H1 (cell line): ENCODE data around the gene CDK8. TPM values are rescaled to one million over a fixed set of nuclear protein-coding genes. Genes with fewer than 3 reads are reported as not detected.

ENCODE experiments used
- CTCF ChIA-PET: fragments of 300-600 bp; sonication (Branson Sonifier 250); formaldehyde crosslinking; loops from one replicate; lab custom pipeline; 2021; ENCODE audit not compliant: partially characterized antibody; lab: Charles Lee
- POLR2A ChIA-PET: fragments of 300-600 bp; sonication (Branson Sonifier 250); formaldehyde crosslinking; loops from one replicate; lab custom pipeline; 2021; ENCODE audit warnings: inconsistent platforms; ENCODE audit not compliant: partially characterized antibody; lab: Charles Lee
- DNase-seq, 2 experiments: peaks; one replicate each; pipeline versions ENCODE4 v3.0.0 to v3.0.0-alpha.2; 2010 to 2022; ENCODE audit warnings: low spot score in 2 of 2, low read depth in 1 of 2, mixed read lengths in 1 of 2
- FAIRE-seq: peaks from 2 replicates; lab custom pipeline; 2011; peaks lifted over from hg19 to GRCh38; lab: Jason Lieb, UNC
- H2AFZ ChIP-seq: 2 replicates; pipeline ENCODE4 v1.8.1; 2012; ENCODE audit warnings: low read length, inconsistent platforms
- H2AK5ac ChIP-seq: 2 replicates; pipeline ENCODE4 v1.6.1; 2013; ENCODE audit warnings: low read depth, low read length
- H2BK120ac ChIP-seq: replicated peaks from 2 replicates; pipeline ENCODE3; 2013; ENCODE audit warnings: low read depth, low read length, inconsistent platforms
- H2BK12ac ChIP-seq: 2 replicates; pipeline ENCODE4 v1.6.1; 2013; ENCODE audit warnings: low read depth, low read length
- H2BK15ac ChIP-seq: 2 replicates; pipeline ENCODE4 v1.6.1; 2013; ENCODE audit warnings: low read length
- H2BK20ac ChIP-seq: 2 replicates; pipeline ENCODE4 v1.6.1; 2013; ENCODE audit warnings: low read length
- H2BK5ac ChIP-seq: 2 replicates; pipeline ENCODE4 v1.6.1; 2013; ENCODE audit warnings: low read depth, low read length
- H3K14ac ChIP-seq: 2 replicates; pipeline ENCODE4 v1.6.1; 2013; ENCODE audit warnings: inconsistent platforms; ENCODE audit not compliant: insufficient read length
- H3K18ac ChIP-seq: 2 replicates; pipeline ENCODE4 v1.6.1; 2013; ENCODE audit warnings: low read length; ENCODE audit errors: extremely low read depth
- H3K23ac ChIP-seq: 2 replicates; pipeline ENCODE4 v1.6.1; 2013; ENCODE audit warnings: inconsistent platforms; ENCODE audit not compliant: insufficient read length
- H3K23me2 ChIP-seq: 2 replicates; pipeline ENCODE4 v1.6.1; 2013; ENCODE audit warnings: low read depth, low read length
- H3K27ac ChIP-seq: 2 replicates; pipeline ENCODE4 v1.6.1; 2011; ENCODE audit warnings: low read depth, low read length, inconsistent platforms
- H3K27me3 ChIP-seq, 4 experiments: replicated peaks in 1 of 4; 1 replicate in 1 of 4; 2 replicates in 3 of 4; pipeline versions ENCODE4 v1.6.1 to v1.8.1; 2011 to 2013; ENCODE audit warnings: low read length in 3 of 4, mild to moderate bottlenecking in 3 of 4, inconsistent platforms in 2 of 4, mixed read lengths in 2 of 4, moderate library complexity in 1 of 4; ENCODE audit not compliant: control insufficient read depth in 3 of 4, insufficient read depth in 3 of 4; ENCODE audit errors: extremely low read depth in 1 of 4
- H3K36me3 ChIP-seq, 4 experiments: 2 replicates each; pipeline versions ENCODE4 v1.6.1 to v1.8.1; 2011 to 2013; ENCODE audit warnings: mild to moderate bottlenecking in 4 of 4, low read length in 3 of 4, moderate library complexity in 2 of 4, control low read depth in 1 of 4, inconsistent platforms in 1 of 4; ENCODE audit not compliant: insufficient read depth in 4 of 4, control insufficient read depth in 2 of 4
- H3K4ac ChIP-seq: replicated peaks from 2 replicates; pipeline ENCODE3; 2013; ENCODE audit warnings: low read length, low read depth, mixed read lengths, inconsistent platforms; ENCODE audit not compliant: insufficient read length
- H3K4me1 ChIP-seq, 4 experiments: replicated peaks in 1 of 4; 1 replicate in 1 of 4; 2 replicates in 3 of 4; pipeline versions ENCODE4 v1.6.1 to v1.8.1; 2011 to 2013; ENCODE audit warnings: low read length in 3 of 4, inconsistent platforms in 2 of 4, mixed read lengths in 1 of 4; ENCODE audit not compliant: insufficient read depth in 4 of 4, control insufficient read depth in 3 of 4
- H3K4me2 ChIP-seq, 2 experiments: 2 replicates each; pipeline versions ENCODE4 v1.6.1 to v1.8.1; 2011 to 2013; ENCODE audit warnings: low read depth in 2 of 2, low read length in 2 of 2, control low read depth in 1 of 2, inconsistent platforms in 1 of 2, mild to moderate bottlenecking in 1 of 2; ENCODE audit not compliant: insufficient read depth in 1 of 2
- H3K4me3 ChIP-seq, 4 experiments: fragments of 200-600, 300-600 bp in 1 of 4; sonication (generic), shearing (Covaris generic), sonication (Bioruptor Twin) in 1 of 4; 2 replicates each; pipeline versions ENCODE4 v1.5.1 to v1.8.1; 2011 to 2016; ENCODE audit warnings: low read length in 4 of 4, low read depth in 3 of 4, control low read depth in 2 of 4, inconsistent platforms in 2 of 4, mild to moderate bottlenecking in 2 of 4, mixed read lengths in 1 of 4, moderate library complexity in 1 of 4; ENCODE audit not compliant: insufficient read depth in 2 of 4; ENCODE audit errors: extremely low read depth in 1 of 4
- H3K56ac ChIP-seq: replicated peaks from 2 replicates; pipeline ENCODE3; 2013; ENCODE audit warnings: low read depth, mild to moderate bottlenecking, mixed read lengths, low read length, inconsistent platforms; ENCODE audit not compliant: insufficient read length
- H3K79me1 ChIP-seq: 2 replicates; pipeline ENCODE4 v1.6.1; 2013; ENCODE audit warnings: low read depth, low read length, control low read depth
- H3K79me2 ChIP-seq, 2 experiments: 2 replicates each; pipeline versions ENCODE4 v1.6.1 to v1.8.1; 2012 to 2013; ENCODE audit warnings: low read length in 2 of 2, mild to moderate bottlenecking in 2 of 2, inconsistent platforms in 1 of 2; ENCODE audit not compliant: insufficient read depth in 2 of 2, control insufficient read depth in 1 of 2
- H3K9ac ChIP-seq, 4 experiments: replicated peaks in 1 of 4; 1 replicate in 1 of 4; 2 replicates in 3 of 4; pipeline versions ENCODE4 v1.6.1 to v1.8.1; 2011 to 2013; ENCODE audit warnings: low read depth in 3 of 4, low read length in 3 of 4, control low read depth in 2 of 4, mild to moderate bottlenecking in 2 of 4, moderate library complexity in 2 of 4, inconsistent platforms in 1 of 4; ENCODE audit errors: extremely low read depth in 1 of 4
- H3K9me3 ChIP-seq, 2 experiments: 2 replicates each; pipeline versions ENCODE4 v1.6.1 to v1.8.1; 2012 to 2013; ENCODE audit warnings: mild to moderate bottlenecking in 2 of 2, moderate library complexity in 2 of 2, control low read depth in 1 of 2, inconsistent platforms in 1 of 2, low read depth in 1 of 2, low read length in 1 of 2, mixed read lengths in 1 of 2; ENCODE audit not compliant: insufficient read depth in 2 of 2
- H4K20me1 ChIP-seq, 2 experiments: replicated peaks in 1 of 2; 2 replicates each; pipeline versions ENCODE3 to v1.8.1; 2011 to 2013; ENCODE audit warnings: inconsistent platforms in 2 of 2, low read length in 2 of 2, mild to moderate bottlenecking in 1 of 2; ENCODE audit not compliant: insufficient read depth in 2 of 2, control insufficient read depth in 1 of 2
- H4K5ac ChIP-seq: 2 replicates; pipeline ENCODE4 v1.6.1; 2013; ENCODE audit warnings: low read length, low read depth, mixed read lengths, inconsistent platforms; ENCODE audit not compliant: insufficient read length
- H4K8ac ChIP-seq: 2 replicates; pipeline ENCODE4 v1.8.0; 2013; ENCODE audit warnings: mild to moderate bottlenecking, moderate library complexity, low read length, inconsistent platforms; ENCODE audit not compliant: insufficient read depth; ENCODE audit errors: extremely low read depth
- H4K91ac ChIP-seq: replicated peaks from 2 replicates; pipeline ENCODE3; 2013; ENCODE audit warnings: low read length, mixed read lengths, inconsistent platforms; ENCODE audit not compliant: insufficient read length
- CHD2 ChIP-seq: IDR thresholded peaks from 2 replicates; pipeline ENCODE4 v1.6.1; 2012; ENCODE audit warnings: low read length, improper control_type of control experiment
- WGBS, 2 experiments: shearing (Covaris generic) in 1 of 2; methylation state at CpG; one replicate each; pipeline versions ENCODE4 v1.1.6 to v1.1.7; 2013 to 2015; ENCODE audit warnings: low lambda C conversion rate in 2 of 2, mixed read lengths in 2 of 2, inconsistent platforms in 1 of 2, low coverage in 1 of 2, missing lambda C conversion rate in 1 of 2; ENCODE audit not compliant: insufficient replicate concordance in 2 of 2, insufficient coverage in 1 of 2, insufficient read length in 1 of 2; ENCODE audit errors: extremely low coverage in 1 of 2, missing lambda C conversion rate in 1 of 2; 5-methylcytosine and 5-hydroxymethylcytosine counted together
- polyA plus RNA-seq, 7 experiments: library from polyadenylated mRNA; depleted of rRNA in 3 of 7; stranded (reverse) in 5 of 7; unstranded in 2 of 7; fragments of >200 nt in 5 of 7; fragments of 200-250 nt in 2 of 7; gene quantifications; 1 replicate in 5 of 7; 2 replicates in 1 of 7; 4 replicates in 1 of 7; pipeline versions ENCODE4 v1.2.1 to v1.2.3, GENCODE V29; 2011 to 2013; ENCODE audit warnings: missing spikeins in 2 of 7, mixed read lengths in 2 of 7
- total RNA-seq: library from RNA; stranded (reverse); fragmentation: NEBNext Ultra II Directional; extraction: Animal tissue kit (Norgen Biotek cat#: 25700); gene quantifications from 2 replicates; pipeline ENCODE4 v1.2.1, GENCODE V29; 2021

CDK8 gene
- total and polyA plus RNA-seq, 2 of the 8 experiments (the other 6 are each of a cell fraction or from before 2014, with no cell fraction given) = 22.1 to 25.6 TPM

GRCh38 chr13:26270707-26271106, 16.8 kb downstream of the CDK8 start:
- DNase-seq (no peak), FAIRE-seq (no peak)
- Histone ChIP-seq H4K20me1 (peaks cover 4 to 6% of the 10 kb centered on the region in 2 experiments), H3K4ac (no peak overlapping the region), H2AK5ac (no peak overlapping the region), H2BK12ac (no peak overlapping the region), H2BK15ac (no peak overlapping the region), H4K5ac (no peak overlapping the region), H3K79me2 (peaks cover 6 to 99% of the 10 kb centered on the region in 2 experiments), H2BK20ac (no peak overlapping the region), H2BK5ac (no peak overlapping the region), H3K79me1 (no peaks in the 10 kb centered on the region; the same call in 1 of the 2 replicates), H3K23ac (no peak overlapping the region), H3K9me3 (no peaks in the 10 kb centered on the region), H2BK120ac (no peak overlapping the region), H3K56ac (no peak overlapping the region), H3K36me3 (no peaks in the 10 kb centered on the region), H4K91ac (no peak overlapping the region), H3K18ac (no peak overlapping the region), H3K27ac (no peak overlapping the region), H3K4me2 (no peak overlapping the region), H3K27me3 (no peaks in the 10 kb centered on the region), H3K23me2 (no peaks in the 10 kb centered on the region; the same call in 1 of the 2 replicates), H3K14ac (no peak overlapping the region), H4K8ac (no peak overlapping the region), H3K4me1 (no peaks in the 10 kb centered on the region), H3K9ac (no peak overlapping the region), H3K4me3 (no peak overlapping the region), H2AFZ (no peak overlapping the region)
- ChIA-PET POLR2A (no interaction called here), CTCF (interaction anchor here (2.6 kb wide), 1 partner anchor 10 kb away, joined by 10 read pairs; no protein-coding TSS in a partner anchor)
- WGBS, 2 experiments = 92% methylated on average over 3 of the region's 3 CpGs; no CpG with 5 or more reads in 1 of the 2 experiments
- TF ChIP-seq CHD2 = no peak
